GM19025 (cell line): ENCODE data around the gene TAS2R40.
A peak's percentile ranks its signal among the peaks of the same experiment; 100 is the strongest.
"Not testable (repeated sequence)": the region's sequence is repeated elsewhere in the genome, so short reads cannot be mapped to it uniquely, and the experiment has no call there.

ENCODE experiments used
- ATAC-seq: cut with Tn5 transposase; IDR thresholded peaks from one replicate; pipeline ENCODE4 v1.9.1; 2021; ENCODE audit warnings: mild to moderate bottlenecking, low read depth, moderate library complexity; ENCODE audit not compliant: unreplicated experiment

Gene TAS2R40

DNA sequence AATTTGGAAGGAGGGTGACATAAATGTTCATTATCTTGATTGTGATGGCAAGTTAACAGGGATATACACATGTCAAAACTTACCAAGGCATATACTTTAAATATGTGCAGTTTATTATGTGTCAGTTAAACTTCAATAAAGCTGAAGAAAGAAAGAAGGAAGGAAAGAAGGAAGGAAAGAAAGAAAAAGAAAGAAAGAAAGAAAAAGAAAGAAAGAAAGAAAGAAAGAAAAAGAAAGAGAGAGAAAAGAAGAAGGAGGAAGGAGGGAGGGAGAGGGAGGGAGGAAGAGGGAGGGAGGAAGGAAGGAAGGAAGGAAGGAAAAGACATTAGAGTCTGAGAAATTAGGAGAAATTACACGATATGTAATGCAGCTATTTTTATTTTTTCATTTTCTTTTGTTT lies 25.5 kb downstream of the TAS2R40 start:
- ATAC-seq: no peak

DNA sequence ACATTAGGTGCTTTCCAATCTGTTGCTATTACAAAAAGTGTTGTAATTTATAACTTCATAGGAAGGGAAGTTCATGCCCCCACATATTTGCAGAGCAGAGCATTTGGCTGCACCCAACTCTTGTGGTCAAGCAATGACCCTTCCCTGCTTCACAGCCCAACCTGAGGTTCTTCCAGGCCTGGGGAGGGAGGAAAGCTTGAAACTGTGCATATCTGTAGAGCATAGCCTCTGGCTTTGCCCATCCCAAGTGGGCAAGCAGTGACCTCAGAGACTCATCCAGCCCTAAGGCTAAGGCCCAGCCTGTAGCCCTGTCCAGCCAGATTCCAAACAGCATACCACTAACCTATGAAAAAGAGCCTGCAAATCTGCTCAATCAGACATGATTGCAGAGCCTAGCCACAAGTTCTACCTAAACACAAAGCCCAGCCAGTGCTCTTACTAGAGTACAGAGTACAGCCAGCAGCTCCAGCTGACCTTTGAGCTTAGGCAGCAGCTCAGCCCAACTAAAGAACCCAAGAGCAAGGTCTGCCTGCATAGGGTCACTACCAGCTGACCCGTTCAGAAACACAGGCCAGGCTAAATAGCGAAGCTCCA lies 27.0 kb downstream of the TAS2R40 start:
- ATAC-seq: no peak

DNA sequence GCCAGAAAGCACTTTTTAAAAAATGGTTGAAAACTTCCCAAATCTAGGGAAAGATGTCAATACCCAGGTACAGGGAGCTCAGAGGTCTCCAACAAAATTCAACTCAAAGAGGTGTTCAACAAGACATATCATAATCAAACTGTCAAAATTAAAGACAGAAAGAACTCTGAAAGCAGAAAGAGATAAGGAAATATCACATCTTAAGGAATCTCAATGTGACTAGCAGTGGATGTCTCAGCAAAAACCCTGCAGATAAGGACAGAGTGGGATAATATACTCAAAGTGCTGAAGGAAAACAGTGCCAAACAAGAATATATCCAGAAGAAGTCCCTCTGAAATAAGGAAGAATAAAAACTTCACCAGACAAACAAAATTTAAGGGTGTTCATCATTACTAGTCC lies 28.4 kb downstream of the TAS2R40 start:
- no peak for ATAC-seq

DNA sequence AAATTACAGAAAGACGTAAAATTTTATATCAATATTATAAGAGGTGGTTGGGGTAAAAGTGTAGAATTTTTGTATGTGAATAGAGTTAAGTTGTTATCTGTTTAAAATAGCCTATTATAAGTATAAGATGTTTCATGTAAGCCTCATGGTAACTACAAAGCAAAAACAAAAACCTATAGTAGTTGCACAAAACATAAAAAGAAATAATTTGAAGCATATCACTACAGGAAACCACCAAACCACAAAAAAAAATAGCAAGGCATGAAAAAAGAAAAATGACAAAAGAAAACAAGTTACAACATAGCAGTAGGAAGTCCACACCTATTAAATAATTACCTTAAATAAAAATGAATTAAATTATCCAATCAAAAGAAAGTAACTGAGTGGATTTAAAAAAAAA lies 29.0 kb downstream of the TAS2R40 start:
- ATAC-seq: no peak

DNA sequence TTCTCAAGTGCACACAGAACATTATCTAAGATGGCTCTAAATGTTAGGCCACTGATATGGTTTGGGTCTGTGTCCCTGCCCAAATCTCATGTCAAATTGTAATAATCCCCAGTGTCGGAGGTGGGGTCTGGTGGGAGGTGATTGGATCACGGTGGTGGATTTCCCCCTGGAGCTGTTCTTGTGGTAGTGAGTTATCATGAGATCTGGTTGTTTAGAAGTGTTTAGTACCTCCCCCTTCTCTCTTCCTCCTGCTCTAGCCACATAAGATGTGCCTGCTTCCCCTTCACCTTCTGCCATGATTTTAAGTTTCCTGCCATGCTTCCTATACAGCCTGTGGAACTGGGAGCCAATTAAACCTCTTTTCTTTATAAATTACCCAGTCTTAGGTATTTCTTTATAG lies 30.2 kb downstream of the TAS2R40 start:
- no peak for ATAC-seq

DNA sequence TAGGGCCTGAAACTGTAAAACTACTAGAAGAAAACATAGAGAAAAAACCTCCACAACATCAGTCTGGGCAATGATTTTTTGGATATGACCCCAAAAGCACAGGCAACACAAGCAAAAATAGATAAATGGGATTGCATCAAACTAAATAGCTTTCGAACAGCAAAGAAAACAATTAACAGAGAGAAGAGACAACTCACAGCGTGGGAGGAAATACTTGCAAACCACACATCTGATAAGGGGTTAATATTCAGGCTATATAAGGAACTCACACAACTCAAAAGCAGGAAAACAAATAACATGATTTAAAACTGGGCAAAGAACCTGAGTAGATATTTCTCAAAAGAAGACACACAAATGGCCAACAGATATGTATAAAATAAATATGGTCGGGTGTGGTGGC lies 33.7 kb downstream of the TAS2R40 start:
- ATAC-seq: no peak

DNA sequence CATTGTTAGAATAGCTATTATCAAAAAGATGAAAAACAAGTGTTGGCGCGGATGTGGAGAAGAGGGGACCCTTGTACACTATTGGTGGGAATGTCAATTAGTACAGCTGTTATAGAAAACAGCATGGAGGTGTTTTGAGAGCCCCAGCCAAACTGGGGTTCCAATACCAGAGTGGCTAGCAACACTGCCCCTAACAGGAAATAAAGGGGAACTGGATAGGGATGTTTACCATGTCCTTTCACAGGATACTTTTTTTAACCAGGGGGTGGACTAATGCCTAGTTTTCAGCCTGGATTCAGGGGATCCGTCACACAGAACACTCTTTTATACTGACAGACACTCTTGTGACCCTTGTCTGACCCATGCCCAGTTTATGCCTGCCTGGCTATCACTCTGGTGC lies 34.5 kb downstream of the TAS2R40 start:
- ATAC-seq: no peak

DNA sequence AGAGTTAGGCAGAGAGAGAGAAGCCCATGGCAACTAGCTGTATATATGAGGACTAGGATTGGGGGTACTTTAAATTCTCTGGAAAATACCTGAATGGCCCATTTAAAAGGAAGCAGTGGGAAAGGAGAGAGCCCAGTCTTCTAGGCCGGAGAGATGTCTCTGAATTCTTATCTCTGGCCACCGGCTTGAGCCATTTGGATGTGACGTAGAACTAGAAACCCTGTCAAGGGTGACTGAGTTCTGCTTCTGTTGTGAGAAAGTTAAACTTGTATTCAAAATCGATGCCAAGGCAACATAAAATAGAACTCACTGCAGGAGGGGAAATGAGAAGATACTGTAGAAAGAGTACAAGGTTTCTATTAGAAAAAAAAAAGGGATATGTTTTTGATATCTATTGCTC lies 35.1 kb downstream of the TAS2R40 start:
- ATAC-seq: no peak

DNA sequence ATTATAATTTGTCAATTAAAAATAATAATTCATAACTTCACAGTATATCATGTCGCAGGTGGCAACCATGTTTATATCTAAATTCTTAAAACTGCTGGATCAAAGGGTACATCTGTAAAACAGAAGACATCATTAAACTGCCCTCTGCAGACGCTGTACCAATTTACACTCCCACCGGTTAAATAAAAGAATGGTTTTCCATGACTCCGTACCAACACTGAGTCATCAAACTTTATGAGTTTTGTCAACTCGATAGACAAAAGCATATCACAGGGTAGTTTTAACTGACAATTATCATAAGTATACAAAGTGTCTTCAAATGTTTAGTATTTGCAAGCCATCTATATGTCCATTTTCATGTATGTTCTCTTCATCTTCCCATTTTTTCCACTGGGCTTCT lies 35.7 kb downstream of the TAS2R40 start:
- no peak for ATAC-seq

DNA sequence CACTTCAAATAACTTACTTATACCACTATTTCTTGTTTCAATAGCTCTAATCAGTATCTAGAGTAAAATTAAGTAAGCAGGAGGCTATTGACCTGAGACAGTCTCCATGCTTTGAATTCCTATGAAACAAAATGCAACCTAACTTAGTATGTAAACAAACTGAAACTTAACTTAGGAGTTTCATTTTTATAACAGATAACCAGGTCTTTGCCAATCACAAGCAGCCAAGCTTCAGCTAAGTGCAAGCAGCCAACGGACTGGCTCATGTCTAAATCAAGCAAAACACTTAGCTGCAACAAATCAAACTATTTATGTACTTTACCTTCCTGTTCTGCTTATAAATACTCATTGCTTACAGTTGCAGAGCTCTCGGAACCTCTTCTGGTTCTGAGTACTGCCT lies 37.0 kb downstream of the TAS2R40 start:
- no peak for ATAC-seq

DNA sequence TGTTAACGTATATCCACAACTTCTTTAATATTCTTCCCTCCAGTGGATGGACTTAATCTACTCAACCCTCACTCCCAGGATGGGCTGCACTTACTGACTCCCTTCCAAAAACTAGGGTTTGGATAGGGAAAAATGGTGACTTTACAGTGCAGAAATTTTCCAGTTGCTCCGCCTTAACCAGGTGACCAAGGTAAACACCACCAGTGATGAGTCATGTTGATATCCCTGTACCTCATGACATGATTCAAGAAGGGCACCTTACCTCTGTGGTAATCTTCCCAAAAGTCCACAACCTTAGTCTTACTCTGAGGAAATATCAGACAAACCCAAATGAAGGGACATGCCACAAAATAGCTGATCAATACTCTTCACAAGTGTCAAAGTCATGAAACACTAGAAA lies 37.9 kb downstream of the TAS2R40 start:
- no peak for ATAC-seq

DNA sequence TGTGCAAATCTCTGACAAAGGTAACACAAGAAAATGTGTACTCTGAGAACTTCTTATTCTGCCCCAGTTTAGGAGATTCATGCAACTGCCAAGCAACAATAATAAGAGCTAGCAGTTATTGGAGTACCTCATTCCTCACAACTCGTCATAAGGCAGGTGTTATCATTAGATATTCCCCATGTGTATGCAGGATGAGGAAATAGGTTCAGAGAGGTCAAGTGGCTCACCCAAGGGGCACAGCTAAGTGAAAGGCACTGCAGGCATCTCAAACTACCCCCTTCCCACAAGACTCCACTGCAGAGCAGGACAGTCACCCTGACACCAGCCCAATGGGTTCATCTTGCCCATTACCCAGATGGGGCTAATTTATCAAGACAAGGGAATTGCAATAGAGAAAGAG lies 40.1 kb downstream of the TAS2R40 start:
- ATAC-seq: no peak

DNA sequence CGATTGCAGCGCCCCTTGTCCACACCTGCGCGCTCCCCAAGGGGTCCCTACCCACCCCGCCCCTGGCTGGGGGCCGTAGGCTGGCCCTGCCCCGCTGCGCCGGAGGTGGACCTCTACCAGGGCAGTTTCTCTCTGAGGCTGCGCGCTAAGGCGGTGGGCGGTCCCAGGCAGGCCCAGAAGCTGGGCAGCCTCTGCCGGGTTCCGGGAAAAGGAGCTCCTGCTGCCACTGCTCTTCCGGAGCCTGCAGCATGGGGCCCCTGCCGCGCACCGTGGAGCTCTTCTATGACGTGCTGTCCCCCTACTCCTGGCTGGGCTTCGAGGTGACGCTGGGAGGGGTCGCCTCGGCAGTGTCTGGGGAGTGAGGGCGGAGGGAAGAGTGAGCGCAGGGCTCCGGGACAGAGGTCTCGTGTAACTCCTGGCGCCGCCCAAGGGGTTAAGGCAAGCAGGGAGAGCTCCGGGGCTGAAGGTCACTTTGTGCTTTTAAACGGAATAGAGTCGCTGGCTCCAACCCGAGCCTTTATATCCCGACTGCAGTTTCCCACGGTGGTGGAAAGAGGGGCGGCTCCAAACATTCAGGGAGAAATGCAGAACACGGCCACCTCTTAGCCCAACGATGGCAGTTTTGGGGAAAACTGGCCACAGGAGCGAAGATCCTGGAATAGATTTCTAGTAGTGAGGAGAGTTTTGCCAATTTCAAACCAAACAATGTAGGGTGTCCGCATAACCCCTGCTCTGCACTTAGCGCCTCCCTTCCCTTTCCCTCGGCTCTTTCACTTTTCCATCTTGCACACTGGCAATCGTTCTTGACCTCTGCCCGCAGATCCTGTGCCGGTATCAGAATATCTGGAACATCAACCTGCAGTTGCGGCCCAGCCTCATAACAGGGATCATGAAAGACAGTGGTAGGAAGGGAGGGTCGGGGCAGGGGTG lies 41.7 kb downstream of the TAS2R40 start, which contains the start of gene GSTK1:
TSS of gene GSTK1 (plus strand) at position 176 of the 930 bp plus-strand sequence. CDS start at position 249, 73 bp downstream.
- ATAC-seq: peak; percentile 98

DNA sequence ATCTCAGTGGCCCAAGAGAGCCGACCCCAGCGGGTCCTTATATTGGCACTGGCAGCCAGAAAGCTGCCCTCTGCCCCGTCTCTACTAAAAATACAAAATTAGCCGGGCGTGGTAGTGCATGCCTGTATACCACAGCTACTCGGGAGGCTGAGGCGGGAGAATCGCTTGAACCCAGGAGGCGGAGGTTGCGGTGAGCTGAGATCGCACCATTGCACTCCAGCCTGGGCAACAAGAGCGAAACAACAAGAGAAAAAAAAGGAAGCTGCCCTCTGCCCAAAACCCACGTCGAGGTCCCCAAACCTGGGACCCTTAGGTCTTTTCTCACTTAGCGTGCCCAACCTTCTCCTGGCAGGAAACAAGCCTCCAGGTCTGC lies 42.3 kb downstream of the TAS2R40 start:
- not testable (repeated sequence) for ATAC-seq

DNA sequence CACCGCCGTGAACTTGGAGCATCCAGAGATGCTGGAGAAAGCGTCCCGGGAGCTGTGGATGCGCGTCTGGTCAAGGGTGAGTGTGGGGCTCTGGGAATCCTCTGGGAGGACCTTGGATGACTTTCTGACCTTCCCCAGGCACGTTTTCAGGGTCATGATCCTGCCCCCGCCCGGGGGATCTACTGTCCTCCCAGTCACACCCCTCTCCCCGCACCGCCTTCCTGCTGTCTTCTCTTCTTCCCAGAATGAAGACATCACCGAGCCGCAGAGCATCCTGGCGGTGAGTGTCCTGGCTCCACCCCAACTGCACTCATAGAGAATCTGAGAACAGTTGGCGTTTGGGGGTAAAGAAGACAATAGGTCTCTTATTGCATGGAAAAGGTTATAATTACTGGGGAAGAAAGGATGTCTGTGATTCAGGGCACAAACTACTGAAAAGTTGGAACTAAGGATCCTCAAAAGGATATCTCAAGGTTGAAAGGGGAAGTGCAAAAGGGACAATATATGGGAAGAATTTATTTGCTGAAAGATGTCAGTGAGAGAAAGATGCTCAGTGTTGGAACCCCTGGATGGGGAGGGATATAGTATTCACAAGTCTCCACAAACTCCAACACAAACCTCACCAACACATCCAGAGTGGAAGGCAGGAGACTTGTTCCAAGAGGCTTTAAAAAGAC lies 43.3 kb downstream of the TAS2R40 start:
- no peak for ATAC-seq

DNA sequence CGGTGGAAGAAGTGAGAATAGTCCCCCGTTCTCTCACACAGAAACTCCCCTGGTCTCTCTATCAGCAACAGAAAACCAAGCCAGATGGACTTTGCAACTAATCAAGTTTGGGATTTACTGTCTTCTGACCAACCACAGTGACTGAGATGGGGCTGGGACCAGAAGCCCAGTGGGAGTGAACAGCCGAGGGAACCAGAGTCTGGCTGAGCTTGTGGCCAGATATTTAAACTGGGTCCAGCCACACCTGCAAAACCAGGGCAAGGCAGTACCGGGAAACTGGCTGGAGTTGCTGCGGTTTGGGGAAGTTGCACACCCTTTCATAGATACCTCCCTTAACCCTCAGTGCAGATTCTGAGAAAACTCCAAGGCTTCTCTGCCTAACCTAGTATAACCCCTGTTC lies 47.4 kb downstream of the TAS2R40 start:
- no peak for ATAC-seq

DNA sequence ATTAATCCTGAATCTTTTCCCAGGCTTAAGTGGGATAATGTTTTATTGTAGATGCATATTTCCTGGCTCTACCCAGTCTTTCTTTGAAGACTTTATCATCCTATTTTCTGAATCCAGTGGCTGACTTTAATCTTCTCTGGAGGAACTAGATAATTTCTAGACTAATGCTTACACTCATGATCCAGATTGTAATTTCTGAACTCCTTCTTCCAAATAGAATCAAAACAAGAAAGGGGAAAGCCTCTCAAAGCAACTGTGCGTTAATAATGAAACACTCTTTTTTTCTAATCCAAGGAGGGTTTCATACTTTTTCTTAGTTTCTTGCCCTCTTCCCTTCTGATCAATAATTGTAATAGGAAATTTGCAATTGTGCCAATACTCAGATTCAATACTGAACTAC lies 49.4 kb downstream of the TAS2R40 start:
- no peak for ATAC-seq
